ENCODE measurements around the gene CEP95. TPM values are rescaled to one million over a fixed set of nuclear protein-coding genes. Genes with fewer than 3 reads are reported as not detected.

Gene CEP95
- total RNA-seq, 1 experiment from 2014 or later: 57.2 TPM

DNA sequence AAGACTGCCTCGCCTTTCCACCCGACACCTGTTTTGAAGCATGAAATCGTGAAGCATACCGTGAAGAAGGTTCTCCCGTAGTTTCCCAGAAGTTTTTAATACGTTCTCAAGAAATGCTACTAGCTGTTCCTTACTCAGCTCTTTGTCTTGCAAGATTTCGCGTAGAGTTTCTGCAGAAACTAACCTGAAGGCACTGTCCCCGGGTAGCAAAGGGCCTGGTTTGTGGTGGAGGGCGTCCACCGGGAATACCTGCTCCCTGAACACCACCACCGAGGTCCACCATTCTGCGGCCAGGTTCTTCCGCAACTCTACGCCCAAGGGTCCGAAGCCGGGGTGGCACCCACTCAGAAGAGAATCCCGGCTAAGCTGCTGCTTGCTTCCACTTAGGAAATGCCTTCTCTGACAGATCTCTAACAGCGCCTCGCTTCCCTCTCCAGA is 10.4 kb upstream of the CEP95 start:
- peaks cover 57% of the 10 kb centered on the region for H3F3A ChIP-seq (ENCODE audit: insufficient read depth, low read depth)
- peaks cover 48% of the 10 kb centered on the region for H3K79me2 ChIP-seq (ENCODE audit: low read depth)
- no peaks in the 10 kb centered on the region for H3K27me3 ChIP-seq (ENCODE audit: insufficient read depth, low read depth)
- peaks cover 58% of the 10 kb centered on the region for H3K4me1 ChIP-seq (replicated peaks; ENCODE audit: insufficient read depth)
- intact Hi-C loops (cut with micrococcal nuclease; ENCODE audit: unreplicated experiment): loop anchor here (5.0 kb wide), 1 partner anchor 169 kb away; no protein-coding TSS in a partner anchor
- peaks cover 47% of the 10 kb centered on the region for H3K36me3 ChIP-seq (ENCODE audit: low read depth)
- H3K9me3 ChIP-seq (ENCODE audit: insufficient read depth, low read depth): no peaks in the 10 kb centered on the region
- TF ChIP-seq EZH2 (IDR thresholded peaks at IDR 0.05; ENCODE audit: low read depth): no peak
- no peak for TF ChIP-seq CTCF (conservative IDR thresholded peaks at IDR 0.05)
- peak overlapping the region; percentile 98 for H3K4me2 ChIP-seq
- peak overlapping the region; percentile 90 for H3K27ac ChIP-seq
- POLR2A ChIA-PET (ENCODE audit: unreplicated experiment): interaction anchor here (0.6 to 1.3 kb wide), 3 partner anchors 9 to 11 kb away, joined by 3 to 10 read pairs (median 5); partner anchors contain the start of genes CEP95 and DDX5
- CTCF ChIA-PET: no interaction called here
- peak overlapping the region; percentile 81 for H2AFZ ChIP-seq
- BruUV-seq (replicated peaks): no TSS peak
- H3K4me3 ChIP-seq: peak overlapping the region; percentile 83
- no peaks in the 10 kb centered on the region for H3K9me2 ChIP-seq (ENCODE audit: insufficient read depth)
- peak in 1 of 2 experiments; percentile 42 for DNase-seq
- peaks cover 41% of the 10 kb centered on the region for H4K20me1 ChIP-seq (ENCODE audit: insufficient read depth)

DNA sequence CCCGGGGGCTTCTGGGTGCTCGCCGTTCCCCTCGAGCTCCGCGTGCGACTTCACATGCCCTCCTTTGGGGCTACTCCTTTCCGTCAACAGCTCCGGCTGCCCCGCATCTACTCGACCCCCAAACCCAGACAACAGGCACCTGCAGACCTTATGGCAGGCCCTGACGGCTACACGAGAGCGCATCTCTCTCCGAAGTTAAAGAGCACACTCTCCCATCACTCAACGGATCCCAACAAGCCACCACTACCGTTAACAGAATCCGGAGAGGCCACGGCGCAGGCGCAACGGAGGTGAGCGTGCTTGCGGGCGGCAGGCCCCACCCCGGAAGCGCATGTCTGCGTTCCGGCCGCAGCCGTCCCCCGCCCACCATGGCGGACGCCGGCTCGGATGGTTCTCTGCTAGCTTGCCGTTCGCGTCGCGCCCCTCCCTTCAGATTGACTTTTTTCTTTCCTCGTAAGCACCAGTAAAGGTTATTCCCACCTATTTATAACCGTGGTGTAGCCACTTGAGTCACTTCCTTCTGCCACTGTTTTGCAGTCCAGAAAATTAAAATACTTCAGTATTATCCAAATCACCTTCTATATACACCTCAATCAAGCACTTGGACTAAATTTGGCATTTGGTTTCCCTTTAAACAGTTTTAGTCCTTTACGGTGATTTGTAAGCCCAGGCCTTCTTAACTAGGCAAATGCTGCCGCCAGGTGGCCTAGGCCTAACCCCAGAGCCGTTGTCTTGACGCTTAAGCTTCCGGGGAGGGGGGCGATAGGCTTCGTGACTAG is 9.8 kb upstream of the CEP95 start, which contains the start of gene POLG2:
Gene POLG2 (minus strand): TSS at position 269 of the 779 bp plus-strand sequence. CDS start 86 bp downstream, at position 183.
- intact Hi-C loops (cut with micrococcal nuclease; ENCODE audit: unreplicated experiment): loop anchor here (1.0 to 5.0 kb wide), 2 partner anchors 55 to 170 kb away; no protein-coding TSS in a partner anchor
- TF ChIP-seq EZH2 (IDR thresholded peaks at IDR 0.05; ENCODE audit: low read depth) (no peak), CTCF (conservative IDR thresholded peaks at IDR 0.05) (peak; percentile 67)
- H3K27me3 ChIP-seq (ENCODE audit: insufficient read depth, low read depth): no peaks in the 10 kb centered on the region
- peaks cover 59% of the 10 kb centered on the region for H3F3A ChIP-seq (ENCODE audit: insufficient read depth, low read depth)
- ChIA-PET CTCF (interaction anchor here (0.7 kb wide), 1 partner anchor 48 kb away, joined by 3 read pairs; no protein-coding TSS in a partner anchor), POLR2A (ENCODE audit: unreplicated experiment) (interaction anchor here (0.7 to 1.3 kb wide), 3 partner anchors 8 to 77 kb away, joined by 3 to 10 read pairs (median 5); partner anchors contain the start of genes CEP95 and DDX5)
- H4K20me1 ChIP-seq (ENCODE audit: insufficient read depth): peaks cover 47% of the 10 kb centered on the region
- peaks cover 54% of the 10 kb centered on the region for H3K79me2 ChIP-seq (ENCODE audit: low read depth)
- TSS peak; percentile 95 for BruUV-seq (replicated peaks)
- peak within 1 kb of the TSS; percentile 90 for H3K27ac ChIP-seq
- peak; percentile 83 to 92 for DNase-seq
- peaks cover 58% of the 10 kb centered on the region for H3K4me1 ChIP-seq (replicated peaks; ENCODE audit: insufficient read depth)
- H3K36me3 ChIP-seq (ENCODE audit: low read depth): peaks cover 47% of the 10 kb centered on the region
- H3K9me2 ChIP-seq (ENCODE audit: insufficient read depth): no peaks in the 10 kb centered on the region
- H3K9me3 ChIP-seq (ENCODE audit: insufficient read depth, low read depth): no peaks in the 10 kb centered on the region
- peak within 1 kb of the TSS; percentile 81 for H2AFZ ChIP-seq
- H3K4me3 ChIP-seq: peak within 1 kb of the TSS; percentile 83
- peak within 1 kb of the TSS; percentile 98 for H3K4me2 ChIP-seq

DNA sequence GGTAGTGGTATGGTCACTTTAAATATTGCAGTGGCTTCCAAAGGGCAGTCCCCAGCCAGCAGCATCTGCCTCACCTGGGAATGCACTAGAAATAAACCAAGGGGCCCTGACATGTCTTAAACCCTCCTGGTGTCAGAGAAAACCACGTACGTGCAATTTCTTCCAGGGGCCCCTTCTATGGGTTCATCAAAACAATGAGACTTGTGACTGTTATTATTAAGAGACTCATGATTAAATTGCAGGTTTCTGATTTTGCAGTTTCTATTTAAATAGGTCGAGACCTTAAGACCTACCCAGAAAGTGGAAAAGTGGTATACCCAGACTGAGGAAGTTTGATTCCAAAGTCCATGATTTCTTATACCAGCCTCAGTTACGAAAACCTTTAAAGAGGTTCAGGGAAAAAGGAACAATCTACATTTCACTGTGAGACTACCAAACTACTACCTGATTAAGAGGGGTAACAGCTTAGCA is 9.2 kb upstream of the CEP95 start:
- intact Hi-C loops (cut with micrococcal nuclease; ENCODE audit: unreplicated experiment): loop anchor here (1.0 to 5.0 kb wide), 2 partner anchors 55 to 170 kb away; no protein-coding TSS in a partner anchor
- no peak for DNase-seq
- H3K9me2 ChIP-seq (ENCODE audit: insufficient read depth): no peaks in the 10 kb centered on the region
- H3K79me2 ChIP-seq (ENCODE audit: low read depth): peaks cover 60% of the 10 kb centered on the region
- peak overlapping the region; percentile 98 for H3K4me2 ChIP-seq
- peaks cover 53% of the 10 kb centered on the region for H4K20me1 ChIP-seq (ENCODE audit: insufficient read depth)
- ChIA-PET POLR2A (ENCODE audit: unreplicated experiment) (interaction anchor here (0.7 to 1.3 kb wide), 3 partner anchors 8 to 78 kb away, joined by 3 to 10 read pairs (median 5); partner anchors contain the start of genes CEP95 and DDX5), CTCF (interaction anchor here (0.7 kb wide), 1 partner anchor 48 kb away, joined by 3 read pairs; no protein-coding TSS in a partner anchor)
- peak overlapping the region; percentile 83 for H3K4me3 ChIP-seq
- peak overlapping the region; percentile 90 for H3K27ac ChIP-seq
- H3K4me1 ChIP-seq (replicated peaks; ENCODE audit: insufficient read depth): peaks cover 55% of the 10 kb centered on the region
- H3K36me3 ChIP-seq (ENCODE audit: low read depth): peaks cover 50% of the 10 kb centered on the region
- TF ChIP-seq CTCF (conservative IDR thresholded peaks at IDR 0.05) (no peak), EZH2 (IDR thresholded peaks at IDR 0.05; ENCODE audit: low read depth) (no peak)
- H3F3A ChIP-seq (ENCODE audit: insufficient read depth, low read depth): peaks cover 66% of the 10 kb centered on the region
- H2AFZ ChIP-seq: no peak overlapping the region
- H3K27me3 ChIP-seq (ENCODE audit: insufficient read depth, low read depth): no peaks in the 10 kb centered on the region
- no peaks in the 10 kb centered on the region for H3K9me3 ChIP-seq (ENCODE audit: insufficient read depth, low read depth)
- no TSS peak for BruUV-seq (replicated peaks)

Measured in PC-9 (cell line).